Measurements from ENCODE around the gene AKT2.

The AKT2 gene

DNA sequence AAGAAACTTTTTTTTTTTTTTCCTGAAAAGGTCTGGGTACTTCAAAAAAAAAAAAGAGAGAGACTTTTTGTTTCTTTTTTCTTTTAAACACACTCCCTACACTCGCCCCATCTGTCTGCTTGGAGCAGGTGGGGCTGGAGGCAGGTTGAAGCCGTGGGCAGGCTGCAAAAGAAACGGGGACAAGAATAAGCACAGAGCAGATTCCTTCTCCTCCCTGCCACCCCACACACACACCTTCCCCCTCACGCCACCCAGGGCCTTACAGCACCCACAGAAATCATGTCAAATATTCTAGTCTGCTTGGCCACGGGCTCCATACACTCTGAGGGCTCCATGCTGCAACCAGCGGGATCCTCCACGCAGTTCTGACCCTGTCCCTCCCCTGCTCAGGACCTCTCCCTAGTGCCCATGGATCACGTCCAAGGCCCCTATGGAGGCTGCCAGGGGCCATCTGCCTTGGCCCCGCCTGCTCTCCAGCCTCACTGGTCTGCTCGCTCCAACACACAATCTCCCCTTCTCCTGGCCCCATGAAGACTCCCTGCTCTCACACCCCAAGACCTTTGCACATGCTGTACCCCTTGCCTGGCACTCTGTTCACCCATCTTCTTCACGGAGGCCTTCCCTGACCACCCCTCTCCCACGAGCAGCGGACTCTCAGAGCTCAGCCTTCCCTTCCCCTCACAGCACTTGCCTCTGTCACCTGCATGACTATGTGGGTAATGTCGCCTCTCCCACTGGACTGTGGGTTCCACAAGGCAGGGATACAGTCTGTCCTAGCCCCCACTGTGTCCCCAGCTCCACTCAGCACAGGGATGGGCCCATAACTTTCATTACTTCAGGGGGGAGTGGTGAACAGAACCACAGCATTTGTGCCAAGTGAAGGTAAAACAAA is 11.4 kb downstream of the AKT2 start:
- WGBS (ENCODE audit: insufficient coverage, insufficient read length), result no CpG with 5 or more reads among the region's 14 CpGs
- Histone ChIP-seq H3K27ac (ENCODE audit: low read length) (no peak overlapping the region), H3K4me1 (ENCODE audit: control insufficient read depth, insufficient read depth, low read length) (peaks cover 6% of the 10 kb centered on the region), H3K36me3 (ENCODE audit: control insufficient read depth, insufficient read depth, low read length) (no peaks in the 10 kb centered on the region), H3K4me3 (ENCODE audit: low read length) (no peak overlapping the region), H3K27me3 (ENCODE audit: control insufficient read depth, insufficient read depth, low read length) (no peaks in the 10 kb centered on the region), H3K9me3 (ENCODE audit: control insufficient read depth, insufficient read depth, low read length) (no peaks in the 10 kb centered on the region)
- DNase-seq (ENCODE audit: low read depth, low spot score), result no peak

DNA sequence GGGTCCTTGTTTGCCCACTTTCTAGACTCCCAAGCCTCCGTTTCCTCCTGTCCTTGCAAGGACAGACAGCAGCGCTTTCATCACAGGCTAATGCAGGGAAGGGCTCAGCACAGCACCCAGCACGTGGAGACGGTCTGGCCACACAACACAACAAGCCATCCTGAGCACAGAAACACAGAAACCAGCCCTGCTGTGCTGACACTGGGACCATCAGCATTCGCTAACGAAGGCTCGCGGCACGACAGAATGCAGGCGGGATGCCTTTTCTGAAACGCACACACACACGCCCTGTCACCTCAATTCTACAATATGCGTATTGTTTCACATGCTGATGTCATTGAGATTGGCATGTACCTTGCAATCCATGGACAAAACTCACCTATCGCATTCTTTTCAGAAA is 12.9 kb downstream of the AKT2 start:
- no CpG with 5 or more reads among the region's 14 CpGs for WGBS (ENCODE audit: insufficient coverage, insufficient read length)
- H3K4me3 ChIP-seq (ENCODE audit: low read length), result no peak overlapping the region
- H3K27me3 ChIP-seq (ENCODE audit: control insufficient read depth, insufficient read depth, low read length), result no peaks in the 10 kb centered on the region
- no peaks in the 10 kb centered on the region for H3K36me3 ChIP-seq (ENCODE audit: control insufficient read depth, insufficient read depth, low read length)
- H3K4me1 ChIP-seq (ENCODE audit: control insufficient read depth, insufficient read depth, low read length), result peaks cover 6% of the 10 kb centered on the region
- no peak overlapping the region for H3K27ac ChIP-seq (ENCODE audit: low read length)
- no peak for DNase-seq (ENCODE audit: low read depth, low spot score)
- H3K9me3 ChIP-seq (ENCODE audit: control insufficient read depth, insufficient read depth, low read length), result no peaks in the 10 kb centered on the region

GRCh38 chr19:40271706-40272105 is 13.4 kb downstream of the AKT2 start:
- WGBS (ENCODE audit: insufficient coverage, insufficient read length), result no CpG with 5 or more reads among the region's 4 CpGs
- DNase-seq (ENCODE audit: low read depth, low spot score), result no peak
- H3K4me3 ChIP-seq (ENCODE audit: low read length), result no peak overlapping the region
- peaks cover 6% of the 10 kb centered on the region for H3K4me1 ChIP-seq (ENCODE audit: control insufficient read depth, insufficient read depth, low read length)
- H3K36me3 ChIP-seq (ENCODE audit: control insufficient read depth, insufficient read depth, low read length), result no peaks in the 10 kb centered on the region
- H3K27me3 ChIP-seq (ENCODE audit: control insufficient read depth, insufficient read depth, low read length), result no peaks in the 10 kb centered on the region
- no peaks in the 10 kb centered on the region for H3K9me3 ChIP-seq (ENCODE audit: control insufficient read depth, insufficient read depth, low read length)
- no peak overlapping the region for H3K27ac ChIP-seq (ENCODE audit: low read length)

DNA sequence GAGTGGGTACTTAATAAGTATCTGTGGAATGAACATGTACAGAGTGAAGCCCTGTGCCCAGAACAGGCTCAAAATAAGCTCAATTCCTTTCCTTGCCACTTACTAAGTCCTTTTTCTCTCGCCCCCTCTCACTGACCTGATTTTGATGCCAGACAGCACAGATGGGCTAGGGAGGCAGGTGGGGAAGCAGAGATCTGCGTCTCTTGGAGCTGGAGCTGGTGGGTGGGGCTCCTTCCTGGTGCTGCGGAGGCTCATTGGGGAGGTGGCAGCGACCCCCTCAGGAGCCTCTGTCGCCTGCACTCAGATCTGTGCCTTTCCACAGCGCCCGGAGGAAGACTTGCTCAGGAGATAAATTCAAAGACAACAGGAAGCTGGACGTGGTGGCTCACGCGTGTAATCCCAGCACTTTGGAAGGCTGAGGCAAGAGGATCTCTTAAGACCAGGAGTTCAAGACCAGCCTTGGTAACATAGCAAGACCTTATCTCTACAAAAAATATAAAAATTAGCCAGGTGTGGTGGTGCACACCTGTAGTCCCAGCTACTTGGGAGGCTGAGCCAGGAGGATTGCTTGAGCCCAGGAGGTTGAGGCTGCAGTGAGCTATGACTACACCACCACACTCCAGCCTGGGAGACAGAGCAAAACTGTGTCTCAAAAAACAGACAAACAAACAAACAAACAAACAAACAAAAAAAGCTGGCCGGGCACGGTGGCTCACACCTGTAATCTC is 14.6 kb downstream of the AKT2 start:
- no CpG with 5 or more reads among the region's 12 CpGs for WGBS (ENCODE audit: insufficient coverage, insufficient read length)
- Histone ChIP-seq H3K4me3 (ENCODE audit: low read length) (no peak overlapping the region), H3K4me1 (ENCODE audit: control insufficient read depth, insufficient read depth, low read length) (peaks cover 6% of the 10 kb centered on the region), H3K27me3 (ENCODE audit: control insufficient read depth, insufficient read depth, low read length) (no peaks in the 10 kb centered on the region), H3K9me3 (ENCODE audit: control insufficient read depth, insufficient read depth, low read length) (no peaks in the 10 kb centered on the region), H3K36me3 (ENCODE audit: control insufficient read depth, insufficient read depth, low read length) (no peaks in the 10 kb centered on the region), H3K27ac (ENCODE audit: low read length) (no peak overlapping the region)
- DNase-seq (ENCODE audit: low read depth, low spot score), result no peak

GRCh38 chr19:40269216-40269940 is 15.8 kb downstream of the AKT2 start:
- WGBS (ENCODE audit: insufficient coverage, insufficient read length), result no CpG with 5 or more reads among the region's 11 CpGs
- Histone ChIP-seq H3K27ac (ENCODE audit: low read length) (no peak overlapping the region), H3K36me3 (ENCODE audit: control insufficient read depth, insufficient read depth, low read length) (no peaks in the 10 kb centered on the region; the same call in 1 of the 2 replicates), H3K27me3 (ENCODE audit: control insufficient read depth, insufficient read depth, low read length) (no peaks in the 10 kb centered on the region), H3K9me3 (ENCODE audit: control insufficient read depth, insufficient read depth, low read length) (no peaks in the 10 kb centered on the region), H3K4me3 (ENCODE audit: low read length) (no peak overlapping the region), H3K4me1 (ENCODE audit: control insufficient read depth, insufficient read depth, low read length) (no peaks in the 10 kb centered on the region)
- no peak for DNase-seq (ENCODE audit: low read depth, low spot score)

DNA sequence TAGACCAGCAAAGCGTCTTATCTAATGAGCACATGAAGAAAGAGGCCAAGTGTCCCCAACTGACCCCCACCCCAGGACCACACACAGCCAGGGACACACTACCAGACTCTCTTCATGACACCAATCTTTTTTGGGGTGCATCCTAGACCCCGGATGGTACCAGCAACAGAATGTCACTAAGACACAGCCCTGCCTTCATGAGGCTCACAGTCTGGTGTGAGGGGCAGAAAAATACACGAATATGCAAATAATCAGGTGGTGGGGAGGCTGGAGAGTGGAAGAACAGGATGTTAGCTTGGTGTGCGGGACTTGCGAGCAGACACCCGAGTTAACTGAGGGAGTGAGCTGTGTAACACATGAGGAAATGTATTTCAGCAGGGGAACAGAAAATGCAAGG is 17.5 kb downstream of the AKT2 start:
- WGBS (ENCODE audit: insufficient coverage, insufficient read length), result no CpG with 5 or more reads among the region's 6 CpGs
- no peaks in the 10 kb centered on the region for H3K9me3 ChIP-seq (ENCODE audit: control insufficient read depth, insufficient read depth, low read length)
- no peaks in the 10 kb centered on the region for H3K27me3 ChIP-seq (ENCODE audit: control insufficient read depth, insufficient read depth, low read length)
- DNase-seq (ENCODE audit: low read depth, low spot score), result no peak
- no peak overlapping the region for H3K27ac ChIP-seq (ENCODE audit: low read length)
- H3K4me1 ChIP-seq (ENCODE audit: control insufficient read depth, insufficient read depth, low read length), result no peaks in the 10 kb centered on the region
- peaks cover 9% of the 10 kb centered on the region for H3K36me3 ChIP-seq (ENCODE audit: control insufficient read depth, insufficient read depth, low read length)
- H3K4me3 ChIP-seq (ENCODE audit: low read length), result no peak overlapping the region

- Histone ChIP-seq H3K36me3 (ENCODE audit: control insufficient read depth, insufficient read depth, low read length) (peaks cover 12% of the 10 kb centered on the region), H3K9me3 (ENCODE audit: control insufficient read depth, insufficient read depth, low read length) (no peaks in the 10 kb centered on the region), H3K27ac (ENCODE audit: low read length) (no peak overlapping the region), H3K4me3 (ENCODE audit: low read length) (no peak overlapping the region), H3K4me1 (ENCODE audit: control insufficient read depth, insufficient read depth, low read length) (no peaks in the 10 kb centered on the region), H3K27me3 (ENCODE audit: control insufficient read depth, insufficient read depth, low read length) (no peaks in the 10 kb centered on the region)
- no peak for DNase-seq (ENCODE audit: low read depth, low spot score)
- no CpG with 5 or more reads among the region's 15 CpGs for WGBS (ENCODE audit: insufficient coverage, insufficient read length)
Observed at GRCh38 chr19:40266912-40267600, 18.1 kb downstream of the AKT2 start.

DNA sequence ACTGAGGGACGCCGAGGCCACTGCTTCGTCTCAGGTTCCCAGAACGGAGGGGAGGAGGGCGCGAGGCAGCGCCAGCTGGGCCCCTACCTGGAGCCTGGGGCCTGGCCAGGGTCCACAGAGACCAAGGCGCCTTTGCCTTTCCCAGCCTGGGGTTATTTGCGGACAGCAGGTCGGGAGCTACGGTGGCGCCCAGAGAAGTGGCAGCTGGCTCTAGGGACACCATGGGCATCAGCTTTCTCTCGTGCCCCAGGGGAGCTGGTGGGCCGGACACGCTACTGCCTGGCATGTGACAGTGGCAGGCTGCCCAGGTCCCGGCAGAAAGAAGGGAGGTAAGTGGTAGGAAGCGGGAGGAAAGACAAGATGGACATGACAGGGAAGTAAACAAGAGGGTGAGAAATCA is 19.0 kb downstream of the AKT2 start:
- H3K36me3 ChIP-seq (ENCODE audit: control insufficient read depth, insufficient read depth, low read length), result peaks cover 12% of the 10 kb centered on the region
- no peaks in the 10 kb centered on the region for H3K9me3 ChIP-seq (ENCODE audit: control insufficient read depth, insufficient read depth, low read length)
- H3K4me3 ChIP-seq (ENCODE audit: low read length), result no peak overlapping the region
- no peaks in the 10 kb centered on the region for H3K4me1 ChIP-seq (ENCODE audit: control insufficient read depth, insufficient read depth, low read length)
- no peak for DNase-seq (ENCODE audit: low read depth, low spot score)
- WGBS (ENCODE audit: insufficient coverage, insufficient read length), result no CpG with 5 or more reads among the region's 17 CpGs
- H3K27ac ChIP-seq (ENCODE audit: low read length), result no peak overlapping the region
- no peaks in the 10 kb centered on the region for H3K27me3 ChIP-seq (ENCODE audit: control insufficient read depth, insufficient read depth, low read length)

DNA sequence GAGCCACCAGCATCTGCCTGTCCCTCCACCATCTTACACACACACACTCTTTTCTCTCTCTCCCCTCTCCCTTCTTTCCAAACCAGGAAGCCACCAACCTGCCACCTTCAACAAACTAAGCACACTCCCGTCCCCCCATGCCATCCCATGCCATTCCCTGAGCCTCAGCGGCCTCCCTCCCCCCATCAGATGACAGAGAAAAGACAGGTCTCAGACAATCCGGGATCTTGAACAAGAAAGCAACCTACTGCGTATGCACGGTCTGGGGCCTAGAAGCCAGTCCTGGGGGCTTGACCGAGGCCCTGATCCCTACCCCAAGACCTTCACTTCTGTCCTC is 19.4 kb downstream of the AKT2 start:
- peaks cover 12% of the 10 kb centered on the region for H3K36me3 ChIP-seq (ENCODE audit: control insufficient read depth, insufficient read depth, low read length)
- no peaks in the 10 kb centered on the region for H3K4me1 ChIP-seq (ENCODE audit: control insufficient read depth, insufficient read depth, low read length)

More for the DNA sequence above, 19.4 kb downstream of the AKT2 start:
- Histone ChIP-seq H3K9me3 (ENCODE audit: control insufficient read depth, insufficient read depth, low read length) (no peaks in the 10 kb centered on the region), H3K27me3 (ENCODE audit: control insufficient read depth, insufficient read depth, low read length) (no peaks in the 10 kb centered on the region), H3K4me3 (ENCODE audit: low read length) (no peak overlapping the region), H3K27ac (ENCODE audit: low read length) (no peak overlapping the region)
- DNase-seq (ENCODE audit: low read depth, low spot score), result no peak
- WGBS (ENCODE audit: insufficient coverage, insufficient read length), result no CpG with 5 or more reads among the region's 6 CpGs
